HepG2 (cell line): Measurements from ENCODE around the gene CDC42EP5. TPM values are rescaled to one million over a fixed set of nuclear protein-coding genes. Genes with fewer than 3 reads are reported as not detected.

Source experiments
- FIP1L1 ChIP-seq: fragments of 200-400 bp; formaldehyde crosslinking; IDR thresholded peaks from 2 replicates; pipeline ENCODE4 v1.6.1; 2018; ENCODE audit warnings: low read depth, mild to moderate bottlenecking, low read length, moderate library complexity, borderline replicate concordance; ENCODE audit not compliant: insufficient read depth
- KDM2A ChIP-seq: sonication (generic); formaldehyde crosslinking; IDR thresholded peaks from 2 replicates; pipeline ENCODE4 v1.4.0; 2020; ENCODE audit warnings: low read depth, missing genetic modification reagents, borderline replicate concordance
- KIAA2018 ChIP-seq: sonication (generic); formaldehyde crosslinking; IDR thresholded peaks from 2 replicates; pipeline ENCODE4 v1.5.0; 2020; ENCODE audit warnings: mild to moderate bottlenecking, missing genetic modification reagents, borderline replicate concordance
- MIXL1 ChIP-seq: IDR thresholded peaks from 2 replicates; pipeline ENCODE4 v1.6.1; 2016
- NR1H2 ChIP-seq: sonication (generic); formaldehyde crosslinking; IDR thresholded peaks from 2 replicates; pipeline ENCODE4 v1.8.1; 2022; ENCODE audit warnings: low read depth, missing genetic modification reagents, borderline replicate concordance
- NR3C1 ChIP-seq: sonication (generic); formaldehyde crosslinking; IDR thresholded peaks from 2 replicates; pipeline ENCODE4 v1.4.0; 2020; ENCODE audit warnings: missing genetic modification reagents
- PAWR ChIP-seq: sonication (generic); formaldehyde crosslinking; IDR thresholded peaks from 2 replicates; pipeline ENCODE4 v1.4.0; 2020; ENCODE audit warnings: missing genetic modification reagents, mild to moderate bottlenecking, borderline replicate concordance
- TBL1XR1 ChIP-seq: fragments of 150-350 bp; IDR thresholded peaks from 2 replicates; pipeline ENCODE4 v1.6.1; 2014; ENCODE audit warnings: borderline replicate concordance, low read length; ENCODE audit not compliant: partially characterized antibody
- TFAP4 ChIP-seq: sonication (generic); IDR thresholded peaks from 2 replicates; pipeline ENCODE4 v1.6.1; 2016; ENCODE audit warnings: low read depth, borderline replicate concordance
- ZFP1 ChIP-seq: IDR thresholded peaks from 2 replicates; pipeline ENCODE4 v1.6.1; 2016
- ZFP36L1 ChIP-seq: sonication (generic); formaldehyde crosslinking; IDR thresholded peaks from 2 replicates; pipeline ENCODE4 v1.8.0; 2022; ENCODE audit warnings: mild to moderate bottlenecking, missing genetic modification reagents, moderate library complexity
- ZIK1 ChIP-seq: sonication (generic); formaldehyde crosslinking; IDR thresholded peaks from 2 replicates; pipeline ENCODE4 v1.5.0; 2020; ENCODE audit warnings: mild to moderate bottlenecking, low read depth, missing genetic modification reagents, borderline replicate concordance
- ZNF230 ChIP-seq: sonication (generic); formaldehyde crosslinking; IDR thresholded peaks from 2 replicates; pipeline ENCODE4 v1.4.0; 2020; ENCODE audit warnings: mild to moderate bottlenecking, missing genetic modification reagents
- ZNF281 ChIP-seq: sonication (generic); formaldehyde crosslinking; IDR thresholded peaks from 2 replicates; pipeline ENCODE4 v1.4.0; 2020; ENCODE audit warnings: missing genetic modification reagents, borderline replicate concordance
- ZNF292 ChIP-seq: sonication (generic); formaldehyde crosslinking; IDR thresholded peaks from 2 replicates; pipeline ENCODE4 v1.8.1; 2022; ENCODE audit warnings: mild to moderate bottlenecking, low read depth, missing genetic modification reagents, borderline replicate concordance
- ZNF337 ChIP-seq: sonication (generic); formaldehyde crosslinking; IDR thresholded peaks from 2 replicates; pipeline ENCODE4 v1.5.1; 2020; ENCODE audit warnings: missing genetic modification reagents, low read depth, mild to moderate bottlenecking, borderline replicate concordance
- ZNF441 ChIP-seq: sonication (generic); formaldehyde crosslinking; IDR thresholded peaks from 2 replicates; pipeline ENCODE4 v1.7.0; 2021; ENCODE audit warnings: missing genetic modification reagents, borderline replicate concordance
- ZNF567 ChIP-seq: sonication (generic); formaldehyde crosslinking; IDR thresholded peaks from 2 replicates; pipeline ENCODE4 v1.8.1; 2023; ENCODE audit warnings: mild to moderate bottlenecking, missing genetic modification reagents, borderline replicate concordance
- ZNF570 ChIP-seq: sonication (generic); formaldehyde crosslinking; IDR thresholded peaks from 2 replicates; pipeline ENCODE4 v1.4.0; 2020; ENCODE audit warnings: mild to moderate bottlenecking, missing genetic modification reagents, borderline replicate concordance
- polyA plus RNA-seq, 8 experiments: library from polyadenylated mRNA; depleted of rRNA in 3 of 8; stranded (reverse) in 7 of 8; unstranded in 1 of 8; fragments of >200 nt; fragmentation: Illumina TruSeq in 4 of 8; extraction: Trizol in 4 of 8; gene quantifications; 2 replicates each; pipeline versions ENCODE4 v1.2.1 to v1.2.3, GENCODE V29; 2011 to 2016; ENCODE audit warnings: low read depth in 4 of 8, missing spikeins in 1 of 8, mixed read lengths in 1 of 8; ENCODE audit not compliant: insufficient read depth in 1 of 8
- total RNA-seq, 5 experiments: library from RNA; depleted of rRNA; stranded (reverse); fragments of >200 nt; fragmentation: Illumina TruSeq; extraction: Trizol; gene quantifications; 2 replicates each; pipeline ENCODE4 v1.2.3, GENCODE V29; 2016; ENCODE audit warnings: low read depth in 1 of 5

Gene CDC42EP5
- total and polyA plus RNA-seq, 2 of the 13 experiments (the other 11 are each of a cell fraction or from before 2014, with no cell fraction given) = 0.41 to 1.6 TPM

- no peak for TF ChIP-seq FIP1L1
- TF ChIP-seq ZNF230 (CRISPR knock-in tag) = no peak
- no peak for TF ChIP-seq PAWR
- peak; percentile 30 for TF ChIP-seq TBL1XR1
- TF ChIP-seq ZFP36L1 (CRISPR knock-in tag) = peak; percentile 70; the same call in 1 of the 2 replicates
- no peak for TF ChIP-seq ZIK1 (CRISPR knock-in tag)
- TF ChIP-seq ZNF337 = no peak
- no peak for TF ChIP-seq MIXL1 (CRISPR knock-in tag)
- TF ChIP-seq NR3C1 (CRISPR knock-in tag) = no peak
- no peak for TF ChIP-seq ZNF570 (CRISPR knock-in tag)
- no peak; the same call in 1 of the 2 replicates for TF ChIP-seq KDM2A (CRISPR knock-in tag)
- TF ChIP-seq ZNF292 = no peak
- TF ChIP-seq ZNF567 = no peak
- TF ChIP-seq ZFP1 (CRISPR knock-in tag) = no peak
- TF ChIP-seq ZNF441 = no peak
- peak; percentile 77 for TF ChIP-seq ZNF281
- TF ChIP-seq NR1H2 = no peak
- no peak for TF ChIP-seq TFAP4
- no peak for TF ChIP-seq KIAA2018 (CRISPR knock-in tag)
These were observed 9.5 kb downstream of the CDC42EP5 start, which contains the start of gene LENG9 (continued) for GRCh38 chr19:54463531-54464043.
